ENCODE data around the gene ID4. TPM values are rescaled to one million over a fixed set of nuclear protein-coding genes. Genes with fewer than 3 reads are reported as not detected.

ID4 gene
- total and polyA plus RNA-seq, 2 of the 4 experiments (the other 2 are of a cell fraction): 3.0 to 3.6 TPM

GRCh38 chr6:19870322-19870721 lies 33.2 kb downstream of the ID4 start:
- Histone ChIP-seq H3K4me1 (ENCODE audit: control insufficient read depth, insufficient read depth, low read length) (no peaks in the 10 kb centered on the region), H3K9me1 (ENCODE audit: insufficient read depth, low read length) (no peaks in the 10 kb centered on the region; the same call in 1 of the 2 replicates), H3K27ac (ENCODE audit: insufficient read depth, low read length) (no peak overlapping the region), H2AFZ (replicated peaks; ENCODE audit: low read length, poor library complexity) (no peak overlapping the region), H3K23ac (ENCODE audit: low read depth, low read length) (no peak overlapping the region), H3K4me3 (ENCODE audit: insufficient read depth, low read depth, low read length) (no peak overlapping the region), H4K8ac (ENCODE audit: low read depth in 2 of 2, low read length in 2 of 2) (no peak overlapping the region), H3K4ac (ENCODE audit: low read depth, low read length) (no peak overlapping the region), H3K27me3 (ENCODE audit: control insufficient read depth, insufficient read depth, low read length) (peaks cover 7% of the 10 kb centered on the region), H3K9ac (ENCODE audit: low read depth, low read length) (no peak overlapping the region), H2BK15ac (ENCODE audit: low read depth, low read length) (no peak overlapping the region), H2BK120ac (ENCODE audit: low read depth, low read length) (no peak overlapping the region), H4K91ac (ENCODE audit: insufficient read depth, low read depth, low read length) (no peak overlapping the region), H4K5ac (ENCODE audit: low read depth, low read length) (no peak overlapping the region), H2AK9ac (replicated peaks; ENCODE audit: low read depth, low read length, poor library complexity) (no peak overlapping the region), H2AK5ac (ENCODE audit: low read depth, low read length) (no peak overlapping the region), H3K9me3 (ENCODE audit: control insufficient read depth, insufficient read depth, low read length) (no peaks in the 10 kb centered on the region), H3K14ac (replicated peaks; ENCODE audit: low read depth, low read length) (no peak overlapping the region), H3K18ac (ENCODE audit: low read depth, low read length) (no peak overlapping the region), H3K4me2 (ENCODE audit: low read depth, low read length) (no peak overlapping the region), H3K79me1 (ENCODE audit: low read depth in 1 of 2, low read length in 2 of 2) (no peaks in the 10 kb centered on the region), H3K56ac (ENCODE audit: extremely low read depth, insufficient read depth, low read length) (no peak overlapping the region), H3K36me3 (ENCODE audit: control insufficient read depth, insufficient read depth, low read length) (no peaks in the 10 kb centered on the region), H2BK20ac (ENCODE audit: low read depth, low read length) (no peak overlapping the region), H4K20me1 (ENCODE audit: insufficient read depth, low read length) (no peaks in the 10 kb centered on the region), H2BK5ac (ENCODE audit: low read depth, low read length, poor library complexity, severe bottlenecking) (no peak overlapping the region)
- CTCF ChIA-PET: no interaction called here
- WGBS, 2 experiments (ENCODE audit: extremely low coverage in 2 of 2, insufficient read length in 1 of 2): no CpG with 5 or more reads among the region's 3 CpGs
- TF ChIP-seq RAD21 (IDR thresholded peaks at IDR 0.05; ENCODE audit: low read length): no peak
- no peak for TF ChIP-seq USF2 (IDR thresholded peaks at IDR 0.05; ENCODE audit: low read depth, low read length)
- TF ChIP-seq MAFK (IDR thresholded peaks at IDR 0.05; ENCODE audit: low read depth, low read length): no peak
- TF ChIP-seq CHD1 (IDR thresholded peaks at IDR 0.05; ENCODE audit: low read depth, low read length): no peak
- TF ChIP-seq FOS (IDR thresholded peaks at IDR 0.05; ENCODE audit: low read depth, low read length): no peak
- no peak for TF ChIP-seq NFE2L2 (IDR thresholded peaks at IDR 0.05; ENCODE audit: low read depth, low read length)
- TF ChIP-seq CTCF (conservative IDR thresholded peaks at IDR 0.05; ENCODE audit: low read depth, low read length): no peak
- TF ChIP-seq POLR2A (IDR thresholded peaks at IDR 0.05; ENCODE audit: low read depth, low read length): no peak
- no peak for TF ChIP-seq RCOR1 (IDR thresholded peaks at IDR 0.05; ENCODE audit: insufficient replicate concordance, low read length)
- TF ChIP-seq SMC3 (IDR thresholded peaks at IDR 0.05; ENCODE audit: low read depth, low read length): no peak
- no peak for TF ChIP-seq BHLHE40 (IDR thresholded peaks at IDR 0.05; ENCODE audit: low read depth, low read length)
- TF ChIP-seq RFX5 (IDR thresholded peaks at IDR 0.05; ENCODE audit: low read depth, low read length): no peak
- TF ChIP-seq MXI1 (IDR thresholded peaks at IDR 0.05; ENCODE audit: borderline replicate concordance, low read depth, low read length): no peak
- no peak for TF ChIP-seq CEBPB (IDR thresholded peaks at IDR 0.05; ENCODE audit: low read depth, low read length)
- no peak for TF ChIP-seq ELK1 (IDR thresholded peaks at IDR 0.05; ENCODE audit: borderline replicate concordance, low read depth, low read length)
- TF ChIP-seq MAZ (IDR thresholded peaks at IDR 0.05; ENCODE audit: borderline replicate concordance, low read depth, low read length): no peak
- in situ Hi-C loops (cut with MboI; ENCODE audit: low sequenced_read_pairs) (loop anchor here (25.0 kb wide), 3 partner anchors 883 to 1283 kb away; no protein-coding TSS in a partner anchor), intact Hi-C loops (cut with micrococcal nuclease) (no loop called here), dilution Hi-C loops (cut with HindIII; ENCODE audit: low sequenced_read_pairs, unreplicated experiment) (no loop called here)
- no TSS peak for BruUV-seq (replicated peaks)
- DNase-seq: no peak
- POLR2A ChIA-PET (ENCODE audit: unreplicated experiment): no interaction called here
- ATAC-seq (ENCODE audit: low read depth): no peak
